ENCODE results near the gene ATRIP.

DNA sequence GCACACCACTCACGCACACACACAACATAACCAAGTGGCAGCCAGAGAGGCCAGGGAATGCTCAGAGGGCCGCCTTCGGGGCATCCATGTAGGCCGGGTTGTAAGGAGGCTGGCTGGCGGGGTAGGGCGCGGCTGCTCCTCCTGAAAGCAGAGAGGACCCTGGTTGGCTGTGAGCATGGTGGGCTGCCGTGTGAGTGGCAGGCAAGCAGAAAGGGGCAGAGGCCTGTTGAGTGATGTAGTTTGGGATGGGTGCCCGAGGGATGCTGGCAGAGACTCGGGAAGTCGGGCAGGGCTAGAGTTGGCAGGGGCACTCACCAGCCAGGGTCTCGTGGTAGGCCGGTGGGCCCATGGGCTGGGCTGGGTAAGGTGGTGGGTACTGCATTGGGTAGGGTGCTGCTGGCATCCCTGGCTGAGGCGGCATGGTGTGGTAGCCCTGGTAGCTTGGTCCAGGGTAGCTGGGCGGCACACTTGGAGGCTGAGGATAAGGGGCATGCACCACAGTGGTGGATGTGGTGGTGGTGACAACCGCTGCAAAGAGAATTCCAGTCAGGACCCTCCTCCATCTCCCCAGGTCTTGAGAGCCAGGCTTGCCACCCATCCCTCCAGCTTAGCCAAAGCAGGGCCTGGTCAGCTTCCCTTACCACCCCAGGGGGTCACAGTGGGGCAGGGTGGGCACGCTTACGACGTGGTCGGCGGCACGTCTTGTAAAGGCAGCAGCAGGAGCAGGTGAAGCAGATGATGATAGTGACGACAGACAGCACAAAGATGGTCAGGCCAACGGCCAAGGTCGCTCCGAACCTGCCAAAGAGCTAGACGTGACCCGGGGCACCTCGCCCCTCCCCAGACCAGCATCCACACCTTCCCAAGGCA, 22.7 kb downstream of the ATRIP start:
- TF ChIP-seq, protein P1, sequence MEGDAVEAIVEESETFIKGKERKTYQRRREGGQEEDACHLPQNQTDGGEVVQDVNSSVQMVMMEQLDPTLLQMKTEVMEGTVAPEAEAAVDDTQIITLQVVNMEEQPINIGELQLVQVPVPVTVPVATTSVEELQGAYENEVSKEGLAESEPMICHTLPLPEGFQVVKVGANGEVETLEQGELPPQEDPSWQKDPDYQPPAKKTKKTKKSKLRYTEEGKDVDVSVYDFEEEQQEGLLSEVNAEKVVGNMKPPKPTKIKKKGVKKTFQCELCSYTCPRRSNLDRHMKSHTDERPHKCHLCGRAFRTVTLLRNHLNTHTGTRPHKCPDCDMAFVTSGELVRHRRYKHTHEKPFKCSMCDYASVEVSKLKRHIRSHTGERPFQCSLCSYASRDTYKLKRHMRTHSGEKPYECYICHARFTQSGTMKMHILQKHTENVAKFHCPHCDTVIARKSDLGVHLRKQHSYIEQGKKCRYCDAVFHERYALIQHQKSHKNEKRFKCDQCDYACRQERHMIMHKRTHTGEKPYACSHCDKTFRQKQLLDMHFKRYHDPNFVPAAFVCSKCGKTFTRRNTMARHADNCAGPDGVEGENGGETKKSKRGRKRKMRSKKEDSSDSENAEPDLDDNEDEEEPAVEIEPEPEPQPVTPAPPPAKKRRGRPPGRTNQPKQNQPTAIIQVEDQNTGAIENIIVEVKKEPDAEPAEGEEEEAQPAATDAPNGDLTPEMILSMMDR (IDR thresholded peaks at IDR 0.05), result no peak
- TF ChIP-seq EZH2phosphoT487 (IDR thresholded peaks at IDR 0.05), result no peak
- TF ChIP-seq EZH2 (IDR thresholded peaks at IDR 0.05), result no peak
